NCI-H748 (cell line): ENCODE results near the gene KRTAP29-1.

Experiments
- DNase-seq: peaks from one replicate; lab custom pipeline; 2025; ENCODE audit not compliant: unreplicated experiment; lab: John Stamatoyannopoulos, UW

The KRTAP29-1 gene

DNA sequence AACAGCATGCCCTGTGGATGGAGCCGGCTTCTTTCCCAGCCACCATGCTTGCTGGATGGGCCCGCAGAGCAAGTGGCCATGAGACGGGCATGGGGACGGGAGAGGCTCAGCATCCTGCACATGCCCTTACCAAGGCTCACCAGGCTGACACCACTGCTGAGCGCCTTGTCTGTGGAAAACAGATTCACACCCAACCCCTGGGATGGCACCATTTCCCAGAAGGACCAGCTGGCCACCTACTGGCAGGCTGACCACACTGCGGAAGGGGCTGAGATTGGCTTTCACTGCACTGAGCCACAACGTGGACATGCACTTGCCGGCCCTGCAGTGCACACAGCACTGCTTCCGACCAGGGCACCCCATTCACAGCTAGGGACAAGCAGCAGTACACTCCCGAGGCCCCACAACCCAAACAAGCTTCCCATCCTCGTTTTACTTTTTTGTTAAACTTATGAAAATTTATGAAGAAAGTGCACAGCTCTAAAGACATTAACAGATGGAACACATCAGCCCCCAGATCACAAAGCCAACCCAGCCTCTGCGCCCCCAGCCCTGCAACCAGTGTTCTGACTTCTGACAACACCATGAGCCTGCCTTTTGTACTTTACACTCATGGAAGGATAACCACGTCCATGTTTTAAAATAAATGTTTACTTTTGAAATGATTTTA is 26.8 kb upstream of the KRTAP29-1 start:
- DNase-seq: peak; percentile 84

DNA sequence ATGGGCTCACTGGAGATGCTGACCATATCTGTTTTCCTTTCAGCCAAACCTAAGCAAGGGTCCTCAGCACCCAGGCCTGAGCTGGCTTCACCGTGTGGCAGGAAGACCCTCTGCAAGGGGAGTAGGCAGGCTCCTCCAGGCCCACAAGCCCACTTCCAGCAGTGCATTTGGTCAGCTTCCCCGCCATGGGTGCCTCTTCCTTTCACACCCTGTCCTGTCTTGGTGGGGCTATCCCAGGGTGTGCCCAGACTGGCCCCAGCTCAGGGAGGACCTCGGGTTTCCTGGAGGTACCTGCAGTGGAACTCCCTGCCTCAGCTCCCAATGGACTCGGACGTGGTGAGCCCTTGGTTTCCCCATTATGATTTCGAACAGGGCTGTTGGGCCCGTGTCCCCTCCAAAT is 25.6 kb upstream of the KRTAP29-1 start:
- no peak for DNase-seq

DNA sequence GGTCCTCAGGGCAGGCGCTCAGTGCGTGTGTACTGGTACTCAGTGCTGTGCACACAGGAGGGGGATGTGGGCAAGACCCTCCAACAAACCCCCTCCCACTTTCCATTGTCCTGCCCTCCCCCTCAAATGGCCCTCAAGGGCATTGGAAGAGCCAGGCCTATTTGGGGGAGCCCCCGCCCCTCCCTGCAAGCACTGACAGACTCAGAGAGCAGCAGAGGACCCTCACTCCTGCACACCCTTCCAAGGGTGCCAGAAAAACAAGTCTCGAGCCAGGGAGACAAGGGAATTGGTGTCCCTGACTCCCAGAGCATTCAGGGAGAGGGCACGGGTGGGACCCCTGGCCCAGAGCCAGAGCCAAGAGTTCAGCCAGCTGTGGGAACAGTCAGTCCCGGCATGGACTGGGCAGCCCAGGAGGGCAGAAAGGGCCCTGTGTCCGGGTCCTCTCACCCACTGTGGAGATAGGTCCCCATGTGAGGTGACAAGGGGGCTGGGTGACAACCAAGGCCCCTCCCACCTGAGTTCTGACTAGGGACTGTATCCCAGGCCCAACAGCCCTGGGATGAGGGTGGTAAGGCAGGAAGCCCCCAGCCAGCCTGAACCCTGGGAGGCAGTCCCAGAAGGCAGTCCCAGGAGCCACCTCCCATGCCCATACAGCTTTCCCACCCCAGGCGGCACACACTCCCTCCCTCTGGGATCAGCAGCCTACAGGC is 24.9 kb upstream of the KRTAP29-1 start:
- no peak for DNase-seq

DNA sequence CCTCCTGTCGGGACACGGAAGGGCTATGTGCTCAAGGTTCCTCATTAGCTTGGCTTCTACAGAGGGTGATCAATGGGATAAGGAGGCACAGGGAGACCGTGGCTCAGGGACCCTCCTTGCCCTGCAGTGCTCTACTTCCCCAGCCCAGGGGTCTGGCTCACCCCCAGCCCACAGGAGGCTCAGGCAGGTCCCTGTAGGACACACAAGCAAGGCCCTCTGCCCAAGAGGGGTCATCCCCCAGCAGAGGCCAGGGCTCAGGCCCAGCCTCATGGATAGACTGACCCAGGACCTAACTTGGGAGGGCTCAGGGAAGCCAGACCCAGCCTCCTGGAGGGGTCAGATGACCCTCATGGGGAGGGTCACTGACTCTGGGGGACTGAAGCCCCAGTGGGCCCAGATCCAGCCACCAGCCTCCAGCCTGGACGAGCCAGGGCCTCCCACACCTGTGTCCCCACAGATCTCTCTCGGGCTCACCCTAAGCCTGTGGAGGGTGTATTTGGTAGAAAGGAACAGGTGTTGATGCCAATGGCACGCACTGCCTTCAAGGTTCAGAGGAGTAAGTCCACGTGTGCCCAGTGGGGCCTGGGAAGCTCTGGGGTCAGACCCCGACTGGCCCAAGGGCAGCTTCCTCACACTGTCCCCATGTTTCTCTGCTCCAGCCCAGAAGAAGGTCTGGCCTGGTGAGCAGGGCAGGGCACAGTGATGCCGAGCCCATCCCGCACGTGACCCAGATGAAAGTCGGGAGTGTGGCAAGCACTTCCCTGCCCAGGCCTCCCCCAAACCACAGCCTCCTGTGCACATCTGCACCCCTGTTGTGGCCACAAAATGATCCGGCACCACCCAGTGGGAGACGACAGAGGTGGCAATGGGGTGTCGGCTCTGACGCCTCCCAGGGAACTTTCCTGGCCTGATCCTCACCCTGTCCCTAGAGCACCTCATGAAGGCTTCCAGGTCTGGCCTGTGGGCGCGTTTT is 23.8 kb upstream of the KRTAP29-1 start:
- DNase-seq: no peak

DNA sequence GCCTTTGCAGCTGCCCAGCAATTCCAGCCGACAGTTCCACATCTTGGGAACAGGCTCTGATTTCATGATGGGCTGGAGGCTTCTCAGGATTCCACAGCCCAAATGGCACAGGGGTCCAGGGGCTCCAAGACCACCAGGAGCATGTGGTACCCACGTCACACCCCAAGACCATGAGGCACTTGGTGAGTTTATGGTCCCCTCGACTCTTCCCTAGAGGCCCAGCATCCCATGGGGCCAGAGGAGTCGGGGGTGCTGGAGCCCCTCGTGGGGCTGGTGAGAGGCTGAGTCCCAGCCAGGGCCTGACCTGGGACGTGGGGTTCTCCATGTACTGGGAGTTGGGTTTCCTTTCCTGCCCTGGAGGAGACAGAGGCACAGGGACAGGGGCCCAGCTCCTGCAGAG is 23.0 kb upstream of the KRTAP29-1 start:
- no peak for DNase-seq

DNA sequence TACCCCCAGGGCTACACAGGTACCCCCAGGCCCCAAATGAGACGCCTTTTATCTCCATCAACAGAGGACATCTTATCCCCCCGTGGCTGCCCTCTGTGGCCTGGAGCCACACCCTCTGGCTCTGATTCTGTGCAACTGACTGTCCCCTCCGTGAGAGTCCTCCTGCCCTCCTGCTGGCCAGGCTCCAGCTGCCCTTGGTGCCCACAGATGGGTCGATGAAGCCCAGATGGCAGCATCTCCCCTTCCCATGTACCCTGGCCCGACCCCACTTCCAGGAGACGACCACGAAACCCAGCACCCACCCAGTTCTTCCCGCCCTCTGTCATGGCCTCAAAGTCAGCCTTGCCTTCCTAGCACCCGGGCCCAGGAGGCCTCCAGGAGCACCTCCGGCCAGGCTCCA is 22.5 kb upstream of the KRTAP29-1 start:
- DNase-seq: no peak

DNA sequence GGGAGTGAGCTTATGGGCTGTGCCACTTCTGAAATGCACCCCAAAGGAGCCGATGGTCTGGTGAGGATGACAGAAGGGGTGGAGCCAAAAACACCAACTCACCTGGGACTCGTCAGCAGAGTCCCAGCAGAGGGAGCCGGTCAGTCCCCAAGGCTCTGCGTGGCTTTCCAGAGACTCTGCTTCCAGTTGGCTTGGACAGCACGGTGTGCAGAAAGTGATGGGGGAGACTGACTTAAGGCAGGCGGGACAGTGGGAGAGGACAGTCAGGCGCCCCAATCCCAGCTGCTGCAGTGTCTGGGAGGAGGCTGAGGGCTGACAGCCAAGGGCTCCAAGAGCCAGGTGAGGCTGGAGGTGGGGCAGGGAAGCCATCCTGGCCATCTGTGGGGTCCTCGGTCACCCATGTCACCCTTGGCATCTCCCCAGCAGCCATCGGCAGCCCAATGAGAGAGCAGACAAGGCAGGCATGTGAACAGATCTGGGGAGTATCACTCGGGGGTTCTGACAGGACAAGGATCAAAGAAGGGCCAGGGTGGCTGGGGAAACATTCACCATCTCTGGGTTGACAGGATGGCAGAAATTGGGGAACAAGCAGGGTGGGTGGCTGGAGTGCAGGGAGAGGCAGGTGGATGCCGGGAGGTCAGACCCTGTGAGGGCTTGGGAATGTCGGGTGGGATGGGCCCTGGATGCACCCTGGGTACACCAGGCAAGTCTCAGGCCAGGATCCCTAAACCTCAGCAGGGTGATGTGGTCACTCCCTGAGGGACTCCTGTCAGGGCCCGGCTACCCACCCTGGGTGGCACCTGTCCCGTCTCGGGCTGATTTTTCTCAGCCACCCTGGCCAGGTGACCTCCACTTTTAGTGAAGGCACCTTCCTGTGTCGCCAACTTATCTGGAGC is 21.8 kb upstream of the KRTAP29-1 start:
- peak; percentile 62 for DNase-seq

DNA sequence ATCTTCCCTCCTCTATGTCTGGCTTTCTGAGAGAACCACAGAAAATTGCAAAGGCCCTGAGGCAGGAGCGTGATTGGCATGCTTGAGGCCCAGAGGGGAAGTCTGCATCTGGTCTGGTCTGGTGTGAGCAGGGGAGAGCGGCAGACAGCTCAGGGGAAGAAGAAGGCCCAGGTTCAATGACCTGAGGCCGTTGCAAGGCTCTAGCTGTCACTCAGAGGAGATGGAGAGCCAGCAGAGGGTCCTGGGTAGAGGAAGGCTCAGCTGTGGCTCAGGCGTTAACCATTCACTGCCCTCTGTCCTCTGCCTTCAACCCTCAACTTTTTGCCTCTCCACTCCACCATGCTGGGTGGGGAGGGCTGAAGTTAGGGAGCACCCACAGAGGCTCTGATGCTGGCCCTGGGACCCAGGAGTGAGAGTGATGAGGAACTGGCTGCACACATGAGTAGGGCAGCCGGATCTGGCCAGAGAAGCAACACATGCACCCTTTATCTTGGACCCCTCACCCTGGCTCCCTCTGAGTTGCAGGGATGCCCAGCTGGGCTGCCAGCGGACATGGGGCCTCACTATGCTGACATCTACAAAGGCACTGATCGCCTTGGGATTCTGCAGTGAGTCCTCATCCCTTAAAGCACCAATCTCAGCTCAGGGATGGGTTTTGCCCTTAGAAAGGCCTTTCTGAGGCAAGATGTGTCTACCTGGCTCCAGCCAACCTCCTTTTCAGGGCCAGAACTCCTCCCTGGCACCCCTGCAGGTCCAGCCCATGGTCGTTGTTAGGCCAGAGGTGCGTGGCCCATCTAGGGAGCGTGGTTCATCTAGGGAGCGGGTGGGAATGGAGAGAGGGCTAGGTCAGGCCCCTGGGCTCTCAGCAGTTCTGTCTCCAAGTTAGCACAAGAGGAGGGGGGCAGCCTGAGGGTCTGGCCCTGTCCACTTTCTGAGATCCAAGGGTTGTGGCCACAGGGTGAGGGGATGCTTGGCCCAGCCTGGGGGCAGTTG is 20.5 kb upstream of the KRTAP29-1 start:
- no peak for DNase-seq

DNA sequence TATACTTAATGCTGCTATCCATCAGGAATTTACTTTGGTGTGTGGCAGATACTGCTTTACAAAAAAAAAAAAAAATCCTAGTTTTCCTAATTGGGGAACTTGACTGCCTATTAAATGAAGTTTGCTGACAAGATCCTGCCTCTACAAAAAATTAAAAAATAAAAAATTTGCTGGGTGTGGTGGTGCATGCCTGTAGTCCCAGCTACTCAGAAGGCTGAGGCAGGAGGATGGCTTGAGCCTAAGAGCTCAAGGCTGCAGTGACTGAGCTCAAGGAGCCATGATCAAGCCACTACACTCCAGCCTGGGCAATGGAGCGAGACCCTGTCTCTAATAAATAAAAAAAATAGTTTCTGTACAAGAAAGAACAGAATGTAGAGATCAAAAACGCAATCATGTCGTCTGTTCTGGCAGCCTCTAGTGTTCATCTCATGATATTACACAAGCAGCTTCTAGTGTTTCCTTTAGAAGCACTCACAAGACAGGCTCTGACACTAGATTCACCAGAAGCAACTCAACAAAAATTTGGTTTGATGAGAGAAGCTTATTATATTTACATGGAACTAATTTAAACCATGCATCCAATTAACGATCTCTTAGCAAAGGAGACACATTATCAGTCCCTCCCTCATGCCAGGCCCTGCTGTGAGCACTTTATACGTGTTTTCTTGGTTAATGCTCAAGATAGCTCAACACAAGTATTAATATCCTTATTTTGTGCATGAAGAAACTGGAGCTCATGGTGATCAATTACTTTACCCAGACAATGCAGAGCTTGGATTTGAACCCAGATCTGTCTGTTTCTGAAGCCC is 19.6 kb upstream of the KRTAP29-1 start:
- DNase-seq: peak; percentile 75

DNA sequence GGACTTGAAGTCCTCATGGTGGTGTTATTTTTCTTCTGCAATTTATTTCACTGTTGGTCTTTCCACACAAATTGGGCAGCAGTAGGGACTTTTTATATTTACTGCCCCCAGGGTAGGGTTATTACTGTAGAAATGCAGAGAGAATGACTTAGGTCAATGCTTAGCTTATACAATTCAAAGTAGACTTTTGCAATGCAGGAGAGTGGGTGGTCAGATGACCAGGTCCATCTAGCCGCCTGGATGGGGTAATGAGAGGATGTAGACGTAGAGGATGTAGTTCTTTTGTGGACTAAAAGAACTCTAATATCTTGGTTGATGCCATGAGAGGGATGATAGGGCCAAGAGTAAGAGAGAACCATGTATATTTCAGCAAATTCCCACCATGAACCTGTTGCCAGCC is 15.6 kb upstream of the KRTAP29-1 start:
- no peak for DNase-seq

DNA sequence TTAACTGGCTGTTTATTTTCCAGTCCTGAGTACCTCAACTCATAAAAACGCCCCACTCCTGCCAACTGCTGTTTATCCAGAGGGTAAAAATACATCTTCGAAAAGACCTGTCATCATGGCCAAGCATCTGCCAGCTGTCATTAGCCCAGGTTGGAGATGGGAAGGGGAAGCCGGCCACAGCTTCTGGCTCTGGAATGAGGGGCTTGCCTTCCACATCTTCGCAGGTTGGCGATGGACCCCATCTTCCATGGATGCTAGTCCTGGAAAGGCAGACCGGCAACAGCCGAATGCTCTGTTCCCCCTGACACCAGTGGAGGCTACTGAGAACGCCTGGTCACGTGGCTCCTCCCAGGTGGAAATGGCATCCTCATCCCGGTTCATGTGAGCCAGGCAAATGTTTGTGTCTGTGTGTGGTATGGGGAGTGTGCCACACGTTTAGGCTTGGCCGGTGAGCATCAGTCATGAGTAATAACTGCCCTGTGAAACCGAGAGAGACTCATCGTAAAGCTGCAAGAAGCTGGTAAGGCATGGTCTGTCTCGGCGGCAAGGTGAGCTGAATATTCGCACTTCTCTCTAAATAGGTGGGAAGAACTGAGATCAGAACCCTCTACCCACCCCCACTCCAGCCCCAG is 13.3 kb upstream of the KRTAP29-1 start:
- peak; percentile 79 for DNase-seq

DNA sequence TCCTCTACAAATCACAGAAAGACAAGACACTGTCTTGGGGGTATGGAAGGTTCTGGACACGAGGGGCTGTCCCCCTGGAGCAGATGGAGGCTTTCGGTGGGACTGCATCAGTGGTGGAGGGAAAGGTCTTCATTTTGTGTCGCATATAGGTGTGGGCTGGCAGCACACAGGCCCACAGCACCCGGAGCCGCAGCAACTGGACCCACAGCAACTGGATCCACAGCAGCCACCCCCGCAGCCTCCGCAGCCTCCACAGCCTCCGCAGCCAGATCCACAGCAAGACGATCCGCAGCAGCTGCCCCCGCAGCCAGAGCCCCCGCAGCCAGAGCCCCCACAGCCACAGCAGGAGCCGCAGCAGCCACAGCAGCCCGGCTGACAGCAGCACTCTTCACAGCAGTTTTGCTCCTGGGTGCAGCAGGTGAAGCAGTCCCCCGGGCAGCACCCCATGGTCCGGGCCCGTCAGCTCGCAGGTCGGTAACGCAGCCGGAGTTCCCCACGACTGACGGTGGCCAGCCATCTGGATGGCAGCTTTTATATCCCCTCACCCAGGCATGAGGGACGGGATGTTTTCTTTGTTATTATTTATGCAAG is 12.6 kb upstream of the KRTAP29-1 start, which contains the start of gene KRTAP17-1:
TSS of gene KRTAP17-1 (minus strand) at position 507 of the 591 bp plus-strand sequence. CDS start at position 447, 60 bp downstream.
- no peak for DNase-seq

DNA sequence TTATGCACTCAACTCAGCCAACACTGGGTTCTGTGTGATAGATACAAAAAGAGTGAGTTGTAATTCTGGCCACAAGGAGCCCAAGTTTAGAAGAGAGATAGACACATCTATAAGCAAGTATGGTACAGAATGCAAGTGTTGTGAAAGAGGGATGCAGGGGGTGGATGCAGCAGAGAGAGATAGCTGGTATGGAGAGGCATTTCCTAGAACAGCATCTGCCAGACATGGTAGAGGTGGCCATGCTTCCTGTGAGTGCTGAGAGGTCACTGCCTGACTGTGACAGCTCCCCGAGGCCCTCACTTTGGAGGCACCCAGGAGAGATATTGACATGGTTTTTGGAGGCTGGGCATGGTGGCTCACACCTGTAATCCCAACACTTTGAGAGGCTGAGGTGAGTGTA is 8.5 kb upstream of the KRTAP29-1 start:
- no peak for DNase-seq

DNA sequence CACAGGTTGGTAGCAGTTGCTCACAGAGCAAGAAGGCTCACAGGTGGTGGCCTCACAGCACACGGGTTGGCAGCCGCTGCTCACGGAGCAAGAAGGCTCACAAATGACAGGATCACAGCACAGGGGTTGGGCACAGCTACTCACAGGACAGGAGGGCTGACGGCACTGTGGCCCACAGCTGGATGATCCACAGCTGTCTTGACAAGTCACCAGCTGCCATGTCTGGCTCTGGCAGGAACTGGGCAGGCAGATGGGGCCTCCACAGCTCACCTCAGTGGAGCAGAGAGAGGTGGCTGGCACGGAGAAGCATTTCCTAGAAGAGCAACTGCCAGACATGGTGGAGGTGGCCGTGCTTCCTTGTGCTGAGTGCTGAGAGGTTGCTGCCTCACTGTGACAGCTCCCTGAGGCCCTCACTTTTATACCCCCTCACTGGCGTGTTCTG is 6.3 kb upstream of the KRTAP29-1 start, which contains the start of gene KRTAP16-1:
TSS of gene KRTAP16-1 (minus strand) at position 392 of the 442 bp plus-strand sequence. CDS start at position 336, 56 bp downstream.
- DNase-seq: no peak

DNA sequence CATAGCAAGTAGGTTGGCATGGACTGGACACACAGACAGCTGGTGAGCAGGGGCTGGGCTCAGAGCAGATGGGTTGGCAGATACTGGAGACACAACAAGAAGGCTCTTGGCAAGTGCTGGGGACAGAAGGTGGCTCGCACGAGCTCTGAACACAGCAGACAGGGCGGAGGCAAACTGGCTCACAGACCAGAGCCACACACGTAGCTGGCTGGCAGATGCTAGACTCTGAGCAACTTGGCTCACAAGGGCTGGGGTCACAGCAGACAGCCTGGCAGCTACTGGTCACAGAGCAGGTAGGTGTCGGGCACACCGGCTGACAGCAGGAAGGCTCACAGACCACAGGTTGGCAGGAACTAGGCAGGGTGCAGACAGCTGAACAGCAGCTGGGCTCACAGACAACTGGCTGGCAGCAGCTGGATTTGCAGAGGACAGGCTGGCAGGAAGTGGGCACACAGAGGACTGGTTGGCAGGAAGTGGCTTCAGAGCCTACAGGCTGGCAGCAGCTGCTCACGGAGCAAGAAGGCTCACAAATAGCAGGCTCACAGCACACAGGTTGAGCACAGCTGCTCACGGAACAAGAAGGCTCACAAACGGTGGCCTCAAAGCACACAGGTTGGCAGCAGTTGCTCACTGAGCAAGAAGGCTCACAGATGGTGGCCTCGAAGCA is 5.7 kb upstream of the KRTAP29-1 start:
- DNase-seq: peak; percentile 11

DNA sequence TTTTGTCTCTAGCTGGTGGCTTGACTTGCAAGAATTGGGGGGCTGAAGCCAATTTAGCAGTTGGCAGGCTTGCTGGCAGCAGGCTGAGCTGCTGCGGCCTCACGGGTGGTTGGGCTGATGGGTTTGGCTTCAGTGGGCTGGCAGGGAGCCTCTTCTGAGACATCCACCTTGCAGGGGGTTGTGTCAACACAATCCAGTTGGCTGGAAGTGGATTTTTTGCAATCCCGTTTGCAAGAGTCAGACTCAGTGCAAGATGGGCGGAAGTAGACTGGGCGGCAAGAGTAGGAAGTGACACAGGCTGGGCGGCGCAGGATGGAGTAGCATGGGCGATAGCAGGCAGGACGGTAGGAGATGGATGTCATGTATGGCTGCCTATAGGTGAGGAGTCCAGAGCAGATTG is 5.0 kb upstream of the KRTAP29-1 start:
- DNase-seq: no peak

DNA sequence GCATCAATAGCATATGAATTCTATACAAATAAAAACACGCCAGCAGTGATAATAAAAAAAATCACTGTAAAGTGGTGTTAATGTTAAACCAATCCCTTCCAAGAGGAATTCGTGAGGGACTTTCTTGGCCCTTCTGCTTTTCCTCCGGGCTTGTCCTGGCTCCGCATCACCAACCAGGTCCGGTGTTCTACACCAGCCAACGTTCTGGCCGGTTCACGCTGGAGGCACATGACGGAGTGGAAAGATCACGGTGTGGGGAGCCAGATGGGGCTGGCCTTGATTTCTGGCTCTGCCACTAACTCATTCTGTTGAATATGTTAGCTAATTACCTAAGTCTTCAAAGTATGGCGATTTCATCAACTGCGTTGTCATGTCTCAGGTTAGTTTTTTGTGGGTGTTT is 1.4 kb upstream of the KRTAP29-1 start:
- DNase-seq: no peak
